ENCODE measurements around the gene CLK2. TPM values are rescaled to one million over a fixed set of nuclear protein-coding genes. Genes with fewer than 3 reads are reported as not detected.
"Not testable (repeated sequence)": the region's sequence is repeated elsewhere in the genome, so short reads cannot be mapped to it uniquely, and the experiment has no call there.

Gene CLK2
- total RNA-seq, 4 donors from 2014 or later, result 21.9 to 35.1 (median 25.6) TPM

- TF ChIP-seq, protein P1, sequence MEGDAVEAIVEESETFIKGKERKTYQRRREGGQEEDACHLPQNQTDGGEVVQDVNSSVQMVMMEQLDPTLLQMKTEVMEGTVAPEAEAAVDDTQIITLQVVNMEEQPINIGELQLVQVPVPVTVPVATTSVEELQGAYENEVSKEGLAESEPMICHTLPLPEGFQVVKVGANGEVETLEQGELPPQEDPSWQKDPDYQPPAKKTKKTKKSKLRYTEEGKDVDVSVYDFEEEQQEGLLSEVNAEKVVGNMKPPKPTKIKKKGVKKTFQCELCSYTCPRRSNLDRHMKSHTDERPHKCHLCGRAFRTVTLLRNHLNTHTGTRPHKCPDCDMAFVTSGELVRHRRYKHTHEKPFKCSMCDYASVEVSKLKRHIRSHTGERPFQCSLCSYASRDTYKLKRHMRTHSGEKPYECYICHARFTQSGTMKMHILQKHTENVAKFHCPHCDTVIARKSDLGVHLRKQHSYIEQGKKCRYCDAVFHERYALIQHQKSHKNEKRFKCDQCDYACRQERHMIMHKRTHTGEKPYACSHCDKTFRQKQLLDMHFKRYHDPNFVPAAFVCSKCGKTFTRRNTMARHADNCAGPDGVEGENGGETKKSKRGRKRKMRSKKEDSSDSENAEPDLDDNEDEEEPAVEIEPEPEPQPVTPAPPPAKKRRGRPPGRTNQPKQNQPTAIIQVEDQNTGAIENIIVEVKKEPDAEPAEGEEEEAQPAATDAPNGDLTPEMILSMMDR (IDR thresholded peaks at IDR 0.05), result peak; percentile 98 to 100 (median 98)
- TF ChIP-seq POLR2A (IDR thresholded peaks at IDR 0.05), result no peak
- intact Hi-C loops (cut with DNase I), result loop anchor here (5.0 kb wide), 1 partner anchor 76 kb away; no protein-coding TSS in a partner anchor
- Histone ChIP-seq H3K27me3 (no peaks in the 10 kb centered on the region), H3K9me3 (no peaks in the 10 kb centered on the region), H3K4me1 (peaks cover 26 to 41% (median 28%) of the 10 kb centered on the region in 3 donors), H3K36me3 (peaks cover 0 to 33% (median 4%) of the 10 kb centered on the region in 3 donors), H3K27ac (peak overlapping the region; percentile 19 to 64 (median 54)), H3K4me3 (peak overlapping the region in 3 of 4 donors; percentile 9 to 54 (median 29))
- DNase-seq, result peak; percentile 49
- 42 to 50% methylated on average over 7 to 8 of the region's 23 CpGs for WGBS, 2 donors
These were observed 22.5 kb downstream of the CLK2 start for GRCh38 chr1:155250633-155251449.

DNA sequence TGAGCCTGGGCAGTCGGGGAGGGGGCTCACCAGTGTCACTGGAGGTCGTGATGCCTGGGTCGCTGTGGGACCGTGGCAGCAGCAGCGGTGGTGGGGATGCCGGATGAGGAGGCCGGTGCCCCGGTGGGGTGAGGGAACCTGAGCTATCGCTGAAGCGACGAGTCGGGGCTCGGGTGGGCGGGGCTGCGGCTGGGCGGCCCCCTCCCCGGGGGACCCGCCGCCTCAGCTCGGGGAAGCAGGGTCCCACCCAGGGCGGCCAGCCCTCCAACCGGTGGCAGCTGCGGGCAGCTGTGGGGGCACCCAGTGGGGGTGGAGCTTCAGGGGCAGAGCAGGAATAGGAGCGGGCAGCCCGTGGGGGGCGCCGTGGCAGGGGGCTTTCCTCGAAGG lies 23.1 kb downstream of the CLK2 start:
- no peak for DNase-seq
- H3K9me3 ChIP-seq, result no peaks in the 10 kb centered on the region
- intact Hi-C loops (cut with DNase I), result loop anchor here (5.0 kb wide), 1 partner anchor 77 kb away; no protein-coding TSS in a partner anchor
- TF ChIP-seq, protein P1 (IDR thresholded peaks at IDR 0.05), result no peak
- TF ChIP-seq POLR2A (IDR thresholded peaks at IDR 0.05), result no peak
- peak overlapping the region in 3 of 4 donors; percentile 9 to 54 (median 29) for H3K4me3 ChIP-seq
- H3K36me3 ChIP-seq, result peaks cover 0 to 33% (median 4%) of the 10 kb centered on the region in 3 donors
- peak overlapping the region; percentile 19 to 64 (median 54) for H3K27ac ChIP-seq
- H3K4me1 ChIP-seq, result peaks cover 23 to 43% (median 28%) of the 10 kb centered on the region in 3 donors
- no peaks in the 10 kb centered on the region for H3K27me3 ChIP-seq
- WGBS, 2 donors, result 38% methylated on average over 2 of the region's 28 CpGs; no CpG with 5 or more reads in 1 of the 2 donors

- no peak overlapping the region for H3K4me3 ChIP-seq
- DNase-seq, result no peak
- H3K36me3 ChIP-seq, result peaks cover 0 to 33% (median 4%) of the 10 kb centered on the region in 3 donors
- no peaks in the 10 kb centered on the region for H3K27me3 ChIP-seq
- H3K9me3 ChIP-seq, result no peaks in the 10 kb centered on the region
- no peak overlapping the region for H3K27ac ChIP-seq
- 93 to 97% methylated on average over 3 to 11 of the region's 26 CpGs for WGBS, 2 donors
- peaks cover 12 to 39% (median 24%) of the 10 kb centered on the region in 3 donors for H3K4me1 ChIP-seq
- TF ChIP-seq POLR2A (IDR thresholded peaks at IDR 0.05), result no peak
- TF ChIP-seq, protein P1 (IDR thresholded peaks at IDR 0.05), result no peak
- intact Hi-C loops (cut with DNase I), result no loop called here
These were observed 25.4 kb downstream of the CLK2 start for GRCh38 chr1:155247667-155248553.

DNA sequence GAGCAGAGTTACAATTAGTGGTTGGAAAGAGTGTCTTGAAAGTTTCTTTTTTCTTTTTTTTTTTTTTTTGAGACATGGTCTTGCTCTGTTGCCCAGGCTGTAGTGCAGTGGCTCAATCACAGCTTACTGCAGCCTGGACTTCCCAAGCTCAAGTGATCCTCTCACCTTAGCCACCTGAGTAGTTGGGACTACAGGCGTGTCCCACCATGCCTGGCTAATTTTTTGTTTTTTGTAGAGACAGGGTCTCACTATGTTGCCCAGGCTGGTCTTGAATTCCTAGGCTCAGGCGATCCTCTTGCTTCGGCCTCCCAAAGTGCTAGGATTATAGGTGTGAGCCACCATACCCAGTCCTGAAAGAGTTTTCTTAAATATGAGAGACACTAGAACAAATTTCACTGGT lies 26.5 kb downstream of the CLK2 start:
- Histone ChIP-seq H3K4me1 (peaks cover 12 to 50% (median 30%) of the 10 kb centered on the region in 3 donors), H3K36me3 (peaks cover 0 to 33% (median 4%) of the 10 kb centered on the region in 3 donors)
- H3K27me3 ChIP-seq; H3K4me3 ChIP-seq; intact Hi-C loops (cut with DNase I); H3K27ac ChIP-seq; H3K9me3 ChIP-seq; DNase-seq: not testable (repeated sequence)
- WGBS, 2 donors, result 89 to 96% methylated on average over 1 to 2 of the region's 3 CpGs

GRCh38 chr1:155245163-155245524 lies 28.2 kb downstream of the CLK2 start:
- TF ChIP-seq, protein P1 (IDR thresholded peaks at IDR 0.05), result no peak
- no peak for TF ChIP-seq POLR2A (IDR thresholded peaks at IDR 0.05)
- peaks cover 3 to 55% (median 32%) of the 10 kb centered on the region in 3 donors for H3K4me1 ChIP-seq
- DNase-seq, result no peak
- WGBS, 2 donors, result 63 to 67% methylated on average over 7 of the region's 8 CpGs
- H3K27ac ChIP-seq, result peak overlapping the region; percentile 88 to 96 (median 92)
- intact Hi-C loops (cut with DNase I), result no loop called here
- H3K36me3 ChIP-seq, result peaks cover 0 to 28% (median 4%) of the 10 kb centered on the region in 3 donors
- H3K4me3 ChIP-seq, result peak overlapping the region; percentile 61 to 80 (median 76)
- no peaks in the 10 kb centered on the region for H3K27me3 ChIP-seq
- H3K9me3 ChIP-seq, result no peaks in the 10 kb centered on the region
